ENCODE data around the gene RGMA.

DNA sequence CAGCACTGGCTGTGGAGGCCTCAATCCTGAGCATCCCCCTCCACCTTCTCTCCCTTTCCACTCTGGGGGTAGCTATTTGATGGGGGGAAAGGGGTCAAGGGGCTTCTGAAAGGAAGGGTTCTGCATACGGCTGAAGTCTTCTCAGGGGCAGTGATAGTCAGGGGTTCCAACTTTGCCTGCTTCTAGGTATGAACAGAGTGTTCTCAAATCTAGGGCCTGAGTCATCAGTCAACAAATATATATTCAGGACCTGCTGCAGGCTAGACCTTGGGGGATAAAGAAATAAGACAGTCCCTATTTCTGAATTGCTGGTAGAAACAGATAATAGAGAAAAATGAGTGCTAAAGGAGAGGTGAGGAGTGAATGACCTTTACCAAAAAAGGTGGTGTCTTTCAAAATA lies 12.8 kb downstream of the RGMA start:
- TF ChIP-seq, protein P1, sequence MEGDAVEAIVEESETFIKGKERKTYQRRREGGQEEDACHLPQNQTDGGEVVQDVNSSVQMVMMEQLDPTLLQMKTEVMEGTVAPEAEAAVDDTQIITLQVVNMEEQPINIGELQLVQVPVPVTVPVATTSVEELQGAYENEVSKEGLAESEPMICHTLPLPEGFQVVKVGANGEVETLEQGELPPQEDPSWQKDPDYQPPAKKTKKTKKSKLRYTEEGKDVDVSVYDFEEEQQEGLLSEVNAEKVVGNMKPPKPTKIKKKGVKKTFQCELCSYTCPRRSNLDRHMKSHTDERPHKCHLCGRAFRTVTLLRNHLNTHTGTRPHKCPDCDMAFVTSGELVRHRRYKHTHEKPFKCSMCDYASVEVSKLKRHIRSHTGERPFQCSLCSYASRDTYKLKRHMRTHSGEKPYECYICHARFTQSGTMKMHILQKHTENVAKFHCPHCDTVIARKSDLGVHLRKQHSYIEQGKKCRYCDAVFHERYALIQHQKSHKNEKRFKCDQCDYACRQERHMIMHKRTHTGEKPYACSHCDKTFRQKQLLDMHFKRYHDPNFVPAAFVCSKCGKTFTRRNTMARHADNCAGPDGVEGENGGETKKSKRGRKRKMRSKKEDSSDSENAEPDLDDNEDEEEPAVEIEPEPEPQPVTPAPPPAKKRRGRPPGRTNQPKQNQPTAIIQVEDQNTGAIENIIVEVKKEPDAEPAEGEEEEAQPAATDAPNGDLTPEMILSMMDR (IDR thresholded peaks at IDR 0.05) = no peak
- no peak for TF ChIP-seq POLR2AphosphoS5 (IDR thresholded peaks at IDR 0.05)
- no peak for TF ChIP-seq EP300 (IDR thresholded peaks at IDR 0.05)
